ENCODE results near the gene ELAVL2. TPM values are rescaled to one million over a fixed set of nuclear protein-coding genes. Genes with fewer than 3 reads are reported as not detected.
A peak's percentile ranks its signal among the peaks of the same experiment; 100 is the strongest.

Gene ELAVL2
- total RNA-seq, 1 donor from 2014 or later = 384 TPM

GRCh38 chr9:23830929-23831730 lies 5.1 kb upstream of the ELAVL2 start:
- Mint-ChIP-seq H3K27ac (ENCODE audit: unreplicated experiment) (peak overlapping the region; percentile 87), H3K36me3 (ENCODE audit: unreplicated experiment) (no peaks in the 10 kb centered on the region), H3K27me3 (ENCODE audit: unreplicated experiment) (peaks cover 2% of the 10 kb centered on the region), H3K4me3 (ENCODE audit: unreplicated experiment) (peak overlapping the region; percentile 93), H3K4me1 (ENCODE audit: low read depth, unreplicated experiment) (peaks cover 40% of the 10 kb centered on the region), H3K9me3 (ENCODE audit: unreplicated experiment) (peaks cover 5% of the 10 kb centered on the region)
- peak; percentile 43 for DNase-seq
- no peak for TF ChIP-seq CTCF (IDR thresholded peaks at IDR 0.05; ENCODE audit: partially characterized antibody, unreplicated experiment)

- peaks cover 2% of the 10 kb centered on the region for H3K27me3 Mint-ChIP-seq (ENCODE audit: unreplicated experiment)
Observed at GRCh38 chr9:23830476-23830805, 4.4 kb upstream of the ELAVL2 start.

GRCh38 chr9:23829580-23830475 lies 3.8 kb upstream of the ELAVL2 start:
- Mint-ChIP-seq H3K4me1 (ENCODE audit: low read depth, unreplicated experiment) (peaks cover 34% of the 10 kb centered on the region), H3K27me3 (ENCODE audit: unreplicated experiment) (peaks cover 2% of the 10 kb centered on the region), H3K36me3 (ENCODE audit: unreplicated experiment) (no peaks in the 10 kb centered on the region), H3K4me3 (ENCODE audit: unreplicated experiment) (peak overlapping the region; percentile 93), H3K9me3 (ENCODE audit: unreplicated experiment) (peaks cover 5% of the 10 kb centered on the region), H3K27ac (ENCODE audit: unreplicated experiment) (peak overlapping the region; percentile 67)
- TF ChIP-seq CTCF (IDR thresholded peaks at IDR 0.05; ENCODE audit: partially characterized antibody, unreplicated experiment) = no peak
- DNase-seq = no peak

More at GRCh38 chr9:23830476-23830805, 4.4 kb upstream of the ELAVL2 start:
- Mint-ChIP-seq H3K36me3 (ENCODE audit: unreplicated experiment) (no peaks in the 10 kb centered on the region), H3K9me3 (ENCODE audit: unreplicated experiment) (peaks cover 5% of the 10 kb centered on the region), H3K4me1 (ENCODE audit: low read depth, unreplicated experiment) (peaks cover 37% of the 10 kb centered on the region), H3K4me3 (ENCODE audit: unreplicated experiment) (peak overlapping the region; percentile 93), H3K27ac (ENCODE audit: unreplicated experiment) (peak overlapping the region; percentile 60)
- no peak for TF ChIP-seq CTCF (IDR thresholded peaks at IDR 0.05; ENCODE audit: partially characterized antibody, unreplicated experiment)
- no peak for DNase-seq

GRCh38 chr9:23825700-23826099 lies 340 bp downstream of the ELAVL2 start:
- Mint-ChIP-seq H3K4me3 (ENCODE audit: unreplicated experiment) (no peak overlapping the region), H3K27me3 (ENCODE audit: unreplicated experiment) (peaks cover 17% of the 10 kb centered on the region), H3K27ac (ENCODE audit: unreplicated experiment) (no peak overlapping the region), H3K4me1 (ENCODE audit: low read depth, unreplicated experiment) (peaks cover 18% of the 10 kb centered on the region), H3K9me3 (ENCODE audit: unreplicated experiment) (peaks cover 19% of the 10 kb centered on the region), H3K36me3 (ENCODE audit: unreplicated experiment) (no peaks in the 10 kb centered on the region)
- DNase-seq = no peak
- TF ChIP-seq CTCF (IDR thresholded peaks at IDR 0.05; ENCODE audit: partially characterized antibody, unreplicated experiment) = no peak
